22Rv1 (cell line): ENCODE data around the gene ALG8.

ENCODE experiments used
- ZFX ChIP-seq: fragments of 450-650 bp; IDR thresholded peaks from 2 replicates; pipeline ENCODE4 v1.6.1; 2017; ENCODE audit warnings: antibody characterized with exemption, borderline replicate concordance
- TF ChIP-seq, protein P1 (sequence below): fragments of 450-650 bp; IDR thresholded peaks from 2 replicates; pipeline ENCODE4 v1.5.1; 2017; ENCODE audit warnings: mild to moderate bottlenecking

GRCh38 chr11:78168539-78169477 lies 29.4 kb upstream of the ALG8 start:
- TF ChIP-seq, protein P1, sequence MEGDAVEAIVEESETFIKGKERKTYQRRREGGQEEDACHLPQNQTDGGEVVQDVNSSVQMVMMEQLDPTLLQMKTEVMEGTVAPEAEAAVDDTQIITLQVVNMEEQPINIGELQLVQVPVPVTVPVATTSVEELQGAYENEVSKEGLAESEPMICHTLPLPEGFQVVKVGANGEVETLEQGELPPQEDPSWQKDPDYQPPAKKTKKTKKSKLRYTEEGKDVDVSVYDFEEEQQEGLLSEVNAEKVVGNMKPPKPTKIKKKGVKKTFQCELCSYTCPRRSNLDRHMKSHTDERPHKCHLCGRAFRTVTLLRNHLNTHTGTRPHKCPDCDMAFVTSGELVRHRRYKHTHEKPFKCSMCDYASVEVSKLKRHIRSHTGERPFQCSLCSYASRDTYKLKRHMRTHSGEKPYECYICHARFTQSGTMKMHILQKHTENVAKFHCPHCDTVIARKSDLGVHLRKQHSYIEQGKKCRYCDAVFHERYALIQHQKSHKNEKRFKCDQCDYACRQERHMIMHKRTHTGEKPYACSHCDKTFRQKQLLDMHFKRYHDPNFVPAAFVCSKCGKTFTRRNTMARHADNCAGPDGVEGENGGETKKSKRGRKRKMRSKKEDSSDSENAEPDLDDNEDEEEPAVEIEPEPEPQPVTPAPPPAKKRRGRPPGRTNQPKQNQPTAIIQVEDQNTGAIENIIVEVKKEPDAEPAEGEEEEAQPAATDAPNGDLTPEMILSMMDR = no peak
- TF ChIP-seq ZFX = no peak
